Gastrocnemius medialis (tissue), 4 donors: ENCODE data around the gene PELO.

Source experiments
- CTCF ChIP-seq, 5 experiments: fragments of 450-650 bp in 3 of 5; fragments of 200-600 bp in 2 of 5; sonication (generic) in 2 of 5; IDR thresholded peaks in 4 of 5; conservative IDR thresholded peaks in 1 of 5; 1 replicate in 4 of 5; 2 replicates in 1 of 5; pipeline ENCODE4 v1.5.1; 2016 to 2019; ENCODE audit warnings: antibody characterized with exemption in 5 of 5, mild to moderate bottlenecking in 3 of 5, moderate library complexity in 3 of 5
- POLR2A ChIP-seq, 2 donors: fragments of 450-650 bp; IDR thresholded peaks; one replicate each; pipeline ENCODE4 v1.6.1; 2017; ENCODE audit warnings: antibody characterized with exemption in 2 of 2, mild to moderate bottlenecking in 2 of 2, moderate library complexity in 2 of 2

- TF ChIP-seq POLR2A (IDR thresholded peaks at IDR 0.05) (no peak), CTCF (IDR thresholded peaks at IDR 0.05 in 4 of 5, conservative IDR thresholded peaks at IDR 0.05 in 1 of 5) (no peak)
Observed at GRCh38 chr5:52738095-52738506, 49.6 kb upstream of the PELO start.
